Measurements from ENCODE around the gene TASP1.

GRCh38 chr20:13638496-13639149 lies at the start of gene TASP1:
- peak; percentile 57 to 71 for TF ChIP-seq POLR2A (IDR thresholded peaks at IDR 0.05)
- no peak for TF ChIP-seq CTCF (IDR thresholded peaks at IDR 0.05)
- TF ChIP-seq EP300 (IDR thresholded peaks at IDR 0.05), result peak; percentile 65 to 79

All from tibial nerve (tissue), 4 donors.